HG02852 (cell line): ENCODE measurements around the gene ARHGAP6.
A peak's percentile ranks its signal among the peaks of the same experiment; 100 is the strongest.

Experiments used
- ATAC-seq: cut with Tn5 transposase; IDR thresholded peaks from one replicate; pipeline ENCODE4 v1.9.1; 2021; ENCODE audit warnings: mild to moderate bottlenecking, moderate library complexity; ENCODE audit not compliant: unreplicated experiment

The ARHGAP6 gene

GRCh38 chrX:11434607-11435006, 231.1 kb downstream of the ARHGAP6 start:
- ATAC-seq, result no peak

GRCh38 chrX:11431786-11432185, 233.9 kb downstream of the ARHGAP6 start:
- no peak for ATAC-seq

DNA sequence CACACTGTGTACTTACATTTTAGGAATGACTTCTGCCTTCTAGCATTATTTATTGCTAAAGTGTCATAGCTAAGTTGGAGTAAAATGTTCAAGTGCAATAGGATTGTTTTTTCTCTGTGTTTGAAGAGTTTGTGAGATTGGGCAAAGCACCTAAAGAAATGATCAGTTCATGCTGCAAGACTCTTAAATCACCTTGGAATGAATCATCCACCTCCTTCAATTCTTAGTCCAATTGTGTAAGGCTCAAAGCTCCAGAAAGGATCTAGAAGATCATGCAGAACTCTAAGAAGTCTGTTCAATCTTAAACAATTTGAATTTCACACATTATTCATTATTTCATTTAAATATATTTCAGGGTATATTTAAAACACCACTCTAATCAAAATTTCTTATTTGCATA, 235.4 kb downstream of the ARHGAP6 start:
- ATAC-seq, result no peak

DNA sequence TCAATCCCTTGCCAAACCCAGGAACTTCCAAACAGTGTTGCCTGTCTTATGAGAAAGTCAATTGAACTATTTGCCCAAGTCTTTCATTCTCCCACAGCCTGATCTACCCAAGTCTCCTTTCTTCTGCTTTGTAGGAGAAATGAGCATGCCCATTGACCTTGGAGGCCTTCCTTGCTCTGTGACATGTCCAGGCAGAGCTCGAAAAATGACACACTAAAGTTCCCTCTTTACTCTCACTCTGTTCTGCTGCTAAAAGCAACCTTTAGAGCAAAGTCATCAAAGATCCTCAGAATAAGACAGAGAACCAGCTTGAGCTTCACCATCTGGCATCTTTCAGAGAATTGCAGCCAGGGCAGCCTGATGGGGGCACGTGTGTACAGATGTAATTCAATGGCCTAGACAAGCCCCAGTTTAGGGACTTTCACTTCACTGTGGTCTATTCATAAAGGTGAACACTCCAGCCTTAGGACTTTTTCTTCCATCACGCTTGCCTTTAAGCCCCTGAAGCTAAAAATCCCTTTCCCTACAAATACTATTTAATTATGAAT, 236.1 kb downstream of the ARHGAP6 start:
- ATAC-seq, result no peak

- ATAC-seq, result no peak
Observed at GRCh38 chrX:11427453-11428071, 238.2 kb downstream of the ARHGAP6 start.

GRCh38 chrX:11426712-11427452, 238.8 kb downstream of the ARHGAP6 start:
- ATAC-seq, result no peak

DNA sequence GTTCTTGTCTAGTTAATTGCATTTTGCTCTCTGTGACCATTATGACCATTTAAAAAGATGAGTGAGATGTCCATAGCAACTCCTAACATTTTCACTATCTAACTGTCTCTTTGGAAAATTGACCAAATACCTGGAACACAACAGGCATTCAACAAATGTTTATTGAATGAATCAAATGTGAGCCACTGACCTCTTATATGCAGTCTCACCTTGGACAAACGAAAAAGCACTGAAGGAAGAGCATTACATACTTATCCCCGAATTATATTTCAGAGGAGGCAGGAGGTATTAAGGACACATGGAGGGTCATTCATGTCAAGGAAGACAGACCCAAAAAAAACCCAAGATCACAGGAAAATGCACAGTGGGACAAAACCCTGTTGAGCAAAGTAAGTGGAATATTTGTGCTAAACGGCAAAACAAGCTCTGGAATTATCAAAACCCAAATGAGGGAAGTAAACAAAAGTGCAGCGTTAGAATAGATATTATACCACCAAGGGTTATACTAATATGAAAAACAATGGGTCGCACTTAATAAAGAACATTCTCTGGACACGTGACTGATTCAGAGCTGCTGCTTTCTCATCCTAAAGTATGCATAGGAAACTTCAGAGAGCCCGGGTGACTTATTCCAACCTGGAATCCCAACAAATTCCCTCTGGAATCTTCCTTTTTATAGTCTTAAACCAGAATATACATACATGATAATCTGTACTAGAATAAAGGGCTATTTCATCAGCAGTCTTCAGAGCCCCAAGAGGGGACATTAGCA, 240.6 kb downstream of the ARHGAP6 start:
- no peak for ATAC-seq

DNA sequence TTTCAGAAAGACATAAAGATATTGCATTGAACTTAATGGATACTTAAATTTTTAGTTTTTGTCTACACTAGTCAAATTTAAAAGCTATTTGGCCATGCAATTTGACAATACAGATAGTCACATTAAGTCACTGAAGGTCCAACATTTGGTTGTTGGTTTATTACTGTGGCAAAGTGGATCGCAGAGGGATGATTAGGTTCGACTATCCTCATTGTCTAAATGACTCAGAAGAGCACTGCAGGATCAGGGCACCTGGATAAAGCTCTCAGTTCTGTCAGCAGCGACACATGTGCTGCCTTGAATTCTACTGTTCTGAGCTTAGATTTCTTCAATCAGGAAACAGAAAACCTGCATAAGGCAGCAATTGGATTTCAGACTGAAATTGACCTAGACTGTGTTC, 241.8 kb downstream of the ARHGAP6 start:
- ATAC-seq, result no peak

GRCh38 chrX:11423362-11423818, 242.3 kb downstream of the ARHGAP6 start:
- ATAC-seq, result peak; percentile 75

GRCh38 chrX:11422525-11422857, 243.2 kb downstream of the ARHGAP6 start:
- ATAC-seq, result no peak

DNA sequence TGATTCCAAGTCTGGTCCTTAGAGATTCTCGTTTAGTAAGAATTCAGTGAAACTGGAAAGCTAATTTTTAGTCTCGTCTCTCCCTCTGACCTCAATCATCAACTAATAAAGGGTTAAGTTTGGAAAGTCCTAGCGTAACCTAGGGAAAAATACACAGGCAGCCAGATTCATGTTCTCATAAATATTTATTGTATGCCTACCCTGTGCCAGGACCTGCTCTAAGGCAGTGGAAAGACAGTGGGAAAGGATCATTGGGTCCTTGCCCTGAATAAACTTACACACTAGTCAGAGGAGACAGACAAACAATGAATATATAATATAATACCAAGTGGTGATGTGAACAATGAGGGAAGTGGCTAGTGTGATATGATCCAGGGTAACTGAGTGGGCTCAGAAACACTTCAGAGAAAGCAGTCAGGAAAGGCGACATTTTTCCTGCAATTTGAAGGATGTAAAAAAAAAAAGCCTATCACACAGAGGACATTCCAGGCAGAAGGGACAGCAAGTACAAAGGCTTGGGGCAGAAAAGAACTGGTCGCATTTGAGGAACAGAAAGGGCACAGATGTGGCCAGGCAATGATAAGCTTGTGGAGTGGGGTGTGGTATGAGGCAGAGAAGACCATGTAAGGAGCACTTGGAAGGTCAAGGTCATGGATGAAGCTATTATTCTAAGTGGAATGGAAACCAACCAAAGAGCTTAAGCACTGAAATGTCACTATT, 243.8 kb downstream of the ARHGAP6 start:
- no peak for ATAC-seq

DNA sequence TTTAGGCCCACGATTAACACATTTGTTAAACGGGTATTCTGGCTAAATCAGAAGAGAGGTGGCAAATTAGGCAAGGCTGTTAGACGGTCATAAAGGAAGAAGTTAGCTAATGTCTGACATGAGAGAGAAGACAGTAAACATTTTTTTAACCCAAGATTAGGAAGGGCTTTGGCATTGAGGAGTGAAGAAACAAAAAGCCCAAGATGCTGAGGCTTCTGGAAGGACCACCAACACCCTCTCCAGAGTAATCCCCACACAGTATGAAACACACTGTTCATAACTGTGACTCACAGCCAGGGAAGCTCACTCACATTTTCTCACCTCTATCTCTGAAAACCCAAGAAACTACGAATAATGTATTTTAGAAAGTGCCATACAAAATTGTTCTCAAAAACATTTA, 244.9 kb downstream of the ARHGAP6 start:
- ATAC-seq, result no peak

DNA sequence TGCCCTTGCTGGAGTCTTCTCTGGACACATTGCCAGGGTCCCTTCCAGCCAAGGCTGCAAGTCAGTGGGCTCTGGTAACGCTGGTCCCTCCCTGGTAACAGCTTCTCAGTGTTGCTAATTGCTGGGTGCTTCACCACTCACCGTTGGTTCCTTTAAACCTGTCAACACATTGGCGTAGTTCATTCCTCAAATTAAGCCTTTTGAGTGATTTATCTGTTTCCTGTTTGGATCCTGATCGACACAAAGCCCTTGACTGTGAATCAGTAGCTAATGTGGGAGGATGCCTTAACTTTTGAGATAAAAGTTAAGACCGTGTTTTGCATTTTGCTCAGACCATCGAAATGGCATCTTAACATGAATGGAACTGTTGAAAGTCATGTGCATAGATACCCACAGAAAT, 246.6 kb downstream of the ARHGAP6 start:
- no peak for ATAC-seq

- no peak for ATAC-seq
Observed at GRCh38 chrX:11416600-11416999, 249.1 kb downstream of the ARHGAP6 start.

DNA sequence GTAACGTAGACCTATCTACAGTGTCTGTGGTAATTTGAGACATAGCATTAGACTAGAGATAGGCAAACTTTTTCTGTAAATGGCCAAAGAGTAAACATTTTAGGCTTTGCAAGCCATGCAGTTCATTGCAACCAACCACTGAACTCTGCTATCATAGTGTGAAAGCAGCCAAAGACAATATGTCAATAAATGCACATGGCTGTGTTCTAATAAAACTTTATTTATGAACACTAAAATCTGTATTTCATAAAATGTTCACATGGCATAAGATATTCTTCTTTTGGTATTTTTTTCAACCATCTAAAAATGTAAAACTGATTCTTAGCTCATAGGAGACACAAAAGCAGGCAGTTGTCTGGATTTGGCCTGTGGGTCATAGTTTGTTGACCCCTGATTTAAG, 251.6 kb downstream of the ARHGAP6 start:
- ATAC-seq, result no peak

DNA sequence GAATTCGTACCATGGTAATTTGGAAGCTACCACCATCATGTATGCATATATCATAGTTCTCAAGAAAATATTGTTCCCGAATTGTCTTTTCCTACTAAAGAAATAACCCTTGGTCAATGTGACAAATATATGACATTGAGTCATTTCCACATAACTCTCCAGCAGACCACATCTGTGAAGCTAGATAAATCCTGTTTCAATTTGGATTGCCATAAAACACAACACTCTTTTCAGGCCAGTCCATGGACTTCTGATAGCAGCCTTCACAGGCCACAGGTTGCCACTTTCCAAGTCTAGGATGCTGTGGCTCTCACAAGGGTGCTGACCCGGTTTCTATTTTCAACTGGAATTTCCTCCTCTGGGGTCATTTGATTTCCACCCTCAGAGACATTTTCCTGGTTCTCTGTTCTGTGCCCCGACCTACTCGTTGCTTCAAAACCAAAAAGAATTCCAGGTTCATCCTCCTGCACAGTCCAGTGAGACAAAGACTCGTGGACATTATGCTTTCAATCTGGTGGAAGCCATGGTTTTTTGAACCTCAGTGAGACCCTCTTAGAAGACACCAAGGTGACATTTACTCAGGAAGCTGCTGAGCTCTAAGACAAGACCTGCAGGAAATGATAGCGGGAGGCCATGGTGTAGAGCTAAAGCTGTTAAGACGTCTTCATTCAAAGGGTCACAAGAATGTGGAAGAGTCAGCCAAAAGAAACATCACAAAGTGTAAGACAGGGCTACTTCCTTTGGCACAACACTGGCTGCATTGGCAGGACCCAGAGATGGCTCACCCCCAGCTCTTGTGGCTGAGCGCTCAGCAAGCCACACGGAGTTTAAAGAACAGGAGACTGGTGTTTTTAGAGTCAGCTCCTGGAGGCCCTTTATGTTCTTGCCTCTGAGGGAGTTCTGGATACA, 252.8 kb downstream of the ARHGAP6 start:
- no peak for ATAC-seq

DNA sequence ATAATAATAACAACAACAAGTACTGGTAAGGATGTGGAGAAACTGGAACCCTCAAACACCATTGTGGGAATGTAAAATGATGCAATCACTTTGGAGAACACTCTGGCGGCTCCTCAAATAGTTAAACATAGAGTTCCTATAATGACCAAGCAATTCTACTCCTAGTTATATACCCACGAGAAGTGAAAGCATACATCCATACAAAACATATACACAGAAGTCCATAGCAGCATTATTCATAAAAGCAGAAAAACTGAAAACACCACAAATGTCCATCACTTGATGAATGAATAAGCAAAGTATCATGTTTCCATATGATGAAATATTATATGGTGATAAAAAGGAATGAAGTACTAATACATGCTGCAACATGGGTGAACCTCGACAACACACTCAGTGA, 255.8 kb downstream of the ARHGAP6 start:
- ATAC-seq, result no peak

GRCh38 chrX:11408783-11409182, 256.9 kb downstream of the ARHGAP6 start:
- no peak for ATAC-seq

DNA sequence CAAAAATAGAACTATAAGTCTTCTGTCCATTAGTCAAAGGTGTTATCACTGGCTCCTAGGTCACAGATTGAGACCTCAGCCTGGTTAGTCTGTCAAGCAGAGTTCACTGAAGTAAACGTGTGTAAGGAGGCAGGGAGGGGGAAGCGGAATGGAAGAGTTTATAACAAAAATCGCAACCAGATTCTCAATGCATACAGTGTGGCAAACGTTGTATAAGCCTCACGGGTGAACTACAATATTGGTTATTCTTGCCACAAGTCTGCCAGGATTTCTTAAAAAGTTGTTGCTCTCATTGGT, 257.7 kb downstream of the ARHGAP6 start:
- no peak for ATAC-seq
